Esophagus mucosa (tissue), 1 donor: ENCODE results near the gene C10orf95. TPM values are rescaled to one million over a fixed set of nuclear protein-coding genes. Genes with fewer than 3 reads are reported as not detected.

Experiments used
- ATAC-seq: fragments of 200-7000 bp; cut with Tn5 transposase; one replicate; pipeline ENCODE4 v1.9.1; 2020
- total RNA-seq: library from RNA; stranded (reverse); gene quantifications from one replicate; pipeline ENCODE4 v1.2.4, GENCODE V29; 2023
- donor health status: DM: yes; HTN: yes; CAD: no.

C10orf95 gene
- total RNA-seq, 1 donor from 2014 or later = 1.6 TPM

DNA sequence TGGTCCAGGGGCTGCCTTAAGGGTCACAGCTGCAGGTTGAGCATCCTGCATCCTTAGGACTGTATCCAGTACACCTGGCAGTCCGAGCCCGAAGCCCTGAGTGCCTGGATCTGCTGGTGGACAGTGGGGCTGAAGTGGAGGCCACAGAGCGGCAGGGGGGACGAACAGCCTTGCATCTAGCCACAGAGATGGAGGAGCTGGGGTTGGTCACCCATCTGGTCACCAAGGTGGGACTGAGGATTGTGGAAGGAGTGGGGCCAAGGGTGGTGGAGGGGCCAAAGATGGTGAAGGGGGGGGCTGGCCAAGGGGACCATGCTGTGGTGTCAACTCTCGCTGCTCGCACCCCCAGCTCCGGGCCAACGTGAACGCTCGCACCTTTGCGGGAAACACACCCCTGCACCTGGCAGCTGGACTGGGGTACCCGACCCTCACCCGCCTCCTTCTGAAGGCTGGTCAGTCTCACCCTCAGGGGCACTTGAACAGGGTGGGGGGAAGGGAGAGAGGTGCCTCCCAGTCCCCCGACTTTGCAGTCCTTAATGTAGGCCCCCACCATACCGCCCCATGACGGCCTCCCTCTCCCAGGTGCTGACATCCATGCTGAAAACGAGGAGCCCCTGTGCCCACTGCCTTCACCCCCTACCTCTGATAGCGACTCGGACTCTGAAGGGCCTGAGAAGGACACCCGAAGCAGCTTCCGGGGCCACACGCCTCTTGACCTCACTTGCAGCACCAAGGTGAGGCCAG, 50.6 kb downstream of the C10orf95 start:
- no peak for ATAC-seq

GRCh38 chr10:102400076-102400475, 51.3 kb downstream of the C10orf95 start:
- ATAC-seq = no peak

Other genes starting within 250 kb of the C10orf95 start
- gene ELOVL3, start 225.2 kb downstream of the C10orf95 start, total RNA-seq = not detected
- gene PITX3, start 210.0 kb downstream of the C10orf95 start, total RNA-seq = not detected
- 24.0 TPM for gene GBF1, start 206.0 kb downstream of the C10orf95 start, total RNA-seq
- gene NFKB2, start 55.8 kb downstream of the C10orf95 start, total RNA-seq = 10.3 TPM
- 2.0 TPM for gene PSD, start 32.8 kb downstream of the C10orf95 start, total RNA-seq
- 9.4 TPM for gene FBXL15, start 30.7 kb downstream of the C10orf95 start, total RNA-seq
- 23.7 TPM for gene CUEDC2, start 19.0 kb downstream of the C10orf95 start, total RNA-seq
- 67.3 TPM for gene ACTR1A, start 51.2 kb upstream of the C10orf95 start, total RNA-seq
- 9.4 TPM for gene SUFU, start 52.4 kb upstream of the C10orf95 start, total RNA-seq
- gene TRIM8, start 192.9 kb upstream of the C10orf95 start, total RNA-seq = 29.1 TPM